Cerebellar cortex (tissue), 1 donor: ENCODE measurements around the gene EHBP1L1.

Source experiments
- DNase-seq: peaks from one replicate; pipeline ENCODE4 v3.0.0-alpha.2; 2015; ENCODE audit warnings: low spot score

Gene EHBP1L1

DNA sequence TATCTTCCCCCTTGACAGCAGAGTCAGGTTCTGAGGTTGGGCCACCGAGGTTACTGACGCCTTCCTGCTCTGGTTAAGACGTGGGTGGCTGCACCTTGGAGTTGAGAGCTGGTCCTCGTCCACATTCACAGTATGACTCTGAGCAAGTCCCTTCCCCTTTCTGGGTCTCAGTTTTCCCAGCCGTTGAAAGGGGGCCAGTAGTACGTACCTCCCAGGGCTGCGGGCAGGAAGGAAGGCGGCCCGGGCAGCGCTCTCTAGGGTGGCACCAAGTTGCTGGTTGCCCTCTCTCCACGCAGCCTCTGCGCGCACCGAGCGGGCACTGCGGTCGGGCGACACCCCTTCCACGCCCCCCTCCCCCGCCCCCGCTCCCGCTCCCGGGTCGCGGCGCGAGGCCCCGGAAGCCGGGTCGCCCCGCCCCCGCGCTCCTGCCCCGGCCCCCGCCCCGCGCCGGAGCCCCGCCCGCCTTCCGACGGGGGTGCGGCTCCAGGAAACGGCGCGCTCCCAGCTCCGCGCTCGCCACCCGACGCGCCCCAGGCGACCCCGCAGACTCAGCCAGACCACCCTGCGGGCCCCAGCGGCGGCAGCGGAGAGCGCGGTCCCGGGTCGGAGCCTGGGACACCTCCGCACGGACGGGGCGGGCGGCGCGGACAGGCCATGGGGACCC is at the start of gene EHBP1L1:
TSS of gene EHBP1L1 (plus strand) at position 486 of the 664 bp plus-strand sequence. CDS start 250 bp downstream, outside the sequence.
- no peak for DNase-seq

DNA sequence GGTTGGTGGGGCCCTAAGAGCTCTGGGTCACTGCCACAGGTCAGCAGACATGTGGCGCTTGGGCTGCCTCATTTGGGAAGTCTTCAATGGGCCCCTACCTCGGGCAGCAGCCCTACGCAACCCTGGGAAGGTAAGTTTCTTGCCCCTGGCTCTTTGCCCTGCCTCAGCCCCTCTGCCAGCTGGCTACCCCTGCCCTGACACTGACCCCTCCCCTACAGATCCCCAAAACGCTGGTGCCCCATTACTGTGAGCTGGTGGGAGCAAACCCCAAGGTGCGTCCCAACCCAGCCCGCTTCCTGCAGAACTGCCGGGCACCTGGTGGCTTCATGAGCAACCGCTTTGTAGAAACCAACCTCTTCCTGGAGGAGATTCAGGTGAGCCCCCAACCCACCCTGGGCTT is 49.1 kb upstream of the EHBP1L1 start:
- DNase-seq: no peak

GRCh38 chr11:65528819-65529350 is 47.0 kb upstream of the EHBP1L1 start:
- no peak for DNase-seq

- DNase-seq: no peak
Measured at GRCh38 chr11:65529475-65530156, 46.2 kb upstream of the EHBP1L1 start.

DNA sequence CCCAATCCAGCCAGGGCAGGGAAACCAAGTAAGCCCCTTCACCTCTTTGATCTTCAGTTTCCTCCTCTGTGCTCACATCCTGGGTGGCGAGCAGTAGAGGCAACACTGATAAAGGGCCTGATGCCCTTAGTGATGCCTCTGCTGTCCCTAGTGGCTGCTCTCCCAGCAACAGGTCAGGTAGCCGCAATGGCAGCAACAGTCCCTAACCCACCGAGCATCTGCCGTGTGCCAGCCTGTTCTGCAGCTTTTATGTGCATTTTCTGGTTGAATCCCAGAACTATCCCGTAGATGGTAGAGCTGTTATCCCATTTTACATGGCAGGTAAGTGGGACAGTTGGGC is 45.7 kb upstream of the EHBP1L1 start:
- DNase-seq: no peak

DNA sequence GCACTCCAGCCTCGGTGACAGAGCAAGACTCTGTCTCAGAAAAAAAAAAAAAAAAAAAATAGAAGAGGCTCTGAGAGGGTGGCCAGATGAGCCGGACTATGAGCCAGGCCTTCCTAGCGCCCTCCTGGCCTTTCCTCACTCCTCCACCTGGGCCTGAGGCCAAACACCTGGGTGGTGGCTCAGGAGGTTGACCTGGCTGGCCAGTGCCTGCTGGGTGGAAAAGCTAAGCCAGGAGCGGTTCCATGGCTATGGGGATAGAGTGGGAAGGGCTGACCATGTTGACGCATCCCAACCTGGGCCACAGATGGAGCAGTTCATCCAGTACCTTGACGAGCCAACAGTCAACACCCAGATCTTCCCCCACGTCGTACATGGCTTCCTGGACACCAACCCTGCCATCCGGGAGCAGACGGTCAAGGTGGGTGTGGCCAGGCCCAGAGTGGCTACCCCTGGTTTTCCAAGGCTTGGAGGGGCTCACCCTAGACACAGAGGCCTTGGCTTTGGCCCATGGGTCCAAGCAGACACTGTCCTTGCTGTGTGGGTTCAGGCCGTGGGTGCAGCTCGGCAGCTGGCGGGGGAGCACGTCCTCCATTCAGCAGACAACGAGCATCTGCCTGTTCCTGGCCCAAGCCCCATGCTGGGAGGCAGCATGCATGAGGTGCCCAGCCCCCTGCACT is 43.3 kb upstream of the EHBP1L1 start:
- DNase-seq: no peak

- DNase-seq: no peak
Measured at GRCh38 chr11:65535102-65535501, 40.8 kb upstream of the EHBP1L1 start.

- no peak for DNase-seq
Measured at GRCh38 chr11:65536412-65537295, 39.2 kb upstream of the EHBP1L1 start.

DNA sequence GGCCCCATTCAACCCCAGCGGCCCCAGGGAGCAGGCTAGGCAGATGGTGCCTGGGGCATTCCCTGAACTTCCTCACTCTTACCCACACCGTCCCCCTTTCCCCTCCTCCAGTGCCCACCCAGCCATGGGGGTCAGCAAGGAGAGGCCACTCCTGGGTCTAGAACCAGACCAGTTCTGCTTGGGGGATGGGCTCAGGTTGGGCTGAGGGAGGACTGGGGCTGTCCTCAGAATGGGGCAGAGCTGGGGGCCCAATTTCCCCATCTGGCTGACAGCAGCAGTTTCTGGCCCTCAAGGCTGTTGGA is 38.6 kb upstream of the EHBP1L1 start:
- DNase-seq: no peak

DNA sequence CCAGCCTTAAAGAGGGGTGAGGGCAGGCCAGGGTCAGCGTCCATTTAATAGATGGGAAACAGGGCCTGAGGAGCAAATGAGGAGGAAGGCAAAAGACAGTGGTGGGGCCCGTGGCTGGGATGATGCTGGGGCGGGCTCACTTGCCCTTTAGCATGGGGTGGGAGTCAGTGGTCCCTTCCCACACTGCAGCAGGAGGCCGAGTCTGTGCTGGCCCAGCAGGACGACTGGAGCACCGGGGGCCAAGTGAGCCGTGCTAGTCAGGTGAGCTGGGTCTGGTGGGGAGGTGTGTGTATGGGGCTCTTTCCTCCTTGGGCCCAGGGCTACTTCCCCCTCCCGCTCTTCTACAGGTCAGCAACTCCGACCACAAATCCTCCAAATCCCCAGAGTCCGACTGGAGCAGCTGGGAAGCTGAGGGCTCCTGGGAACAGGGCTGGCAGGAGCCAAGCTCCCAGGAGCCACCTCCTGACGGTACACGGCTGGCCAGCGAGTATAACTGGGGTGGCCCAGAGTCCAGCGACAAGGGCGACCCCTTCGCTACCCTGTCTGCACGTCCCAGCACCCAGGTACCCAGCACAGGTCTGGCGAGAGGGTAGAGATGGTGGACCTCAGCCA is 38.1 kb upstream of the EHBP1L1 start:
- no peak for DNase-seq

DNA sequence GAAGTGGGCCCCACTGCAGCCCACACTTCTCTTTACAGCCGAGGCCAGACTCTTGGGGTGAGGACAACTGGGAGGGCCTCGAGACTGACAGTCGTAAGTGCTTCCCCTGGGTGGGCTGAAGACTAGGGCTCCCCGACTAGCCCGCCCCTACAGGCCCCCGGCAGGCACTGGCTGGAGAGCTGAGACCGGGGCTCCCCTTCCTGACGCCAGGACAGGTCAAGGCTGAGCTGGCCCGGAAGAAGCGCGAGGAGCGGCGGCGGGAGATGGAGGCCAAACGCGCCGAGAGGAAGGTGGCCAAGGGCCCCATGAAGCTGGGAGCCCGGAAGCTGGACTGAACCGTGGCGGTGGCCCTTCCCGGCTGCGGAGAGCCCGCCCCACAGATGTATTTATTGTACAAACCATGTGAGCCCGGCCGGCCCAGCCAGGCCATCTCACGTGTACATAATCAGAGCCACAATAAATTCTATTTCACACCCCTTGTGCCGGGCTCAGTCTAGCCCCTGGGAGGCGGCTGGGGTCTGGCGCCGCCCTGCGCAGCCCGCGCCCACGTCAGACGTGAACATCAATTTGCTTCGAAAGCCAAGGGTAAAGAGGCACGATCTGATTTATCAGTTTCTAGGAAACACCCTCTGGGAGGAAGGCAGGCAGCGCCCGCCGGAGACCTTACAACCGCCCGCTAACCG is 37.5 kb upstream of the EHBP1L1 start:
- no peak for DNase-seq

DNA sequence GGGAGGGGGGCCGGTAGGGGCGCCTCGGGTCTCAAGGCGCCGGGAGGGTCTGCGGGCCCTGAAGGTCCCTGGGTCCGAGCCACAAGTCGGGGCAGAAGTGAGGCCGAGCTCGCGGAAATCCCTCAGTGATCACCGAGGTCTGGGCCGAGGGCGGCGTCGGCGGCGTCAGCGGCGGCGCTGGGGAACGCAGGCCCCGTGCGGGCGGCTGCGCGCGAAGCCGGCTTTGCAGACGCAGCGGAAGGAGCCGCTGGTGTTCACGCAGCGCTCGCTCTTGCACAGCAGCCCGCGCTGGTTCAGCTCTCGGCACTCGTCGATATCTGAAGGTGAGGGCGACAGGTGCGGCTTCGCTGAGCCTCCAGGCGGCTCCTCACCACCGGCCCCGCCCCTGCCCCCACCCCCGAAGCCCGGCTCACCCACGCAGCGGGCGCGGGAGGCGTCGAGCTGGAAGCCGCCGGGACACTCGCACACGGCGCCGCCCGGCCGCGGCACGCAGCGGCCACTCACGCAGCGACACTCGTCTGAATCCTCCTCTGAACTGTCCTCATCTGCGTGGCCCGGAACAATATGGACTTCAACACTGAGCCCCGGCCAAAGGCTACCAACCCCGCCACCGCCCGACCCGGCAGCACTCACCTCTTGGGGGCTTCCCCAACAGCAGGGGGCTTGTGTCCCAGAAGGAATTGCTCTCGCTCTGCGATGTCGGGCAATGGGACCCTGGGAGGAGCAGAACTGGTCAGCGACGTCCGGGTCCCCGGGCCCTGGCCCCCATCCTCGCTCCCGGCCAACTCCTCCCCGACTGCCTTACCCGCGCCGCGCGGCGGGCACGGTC is 36.7 kb upstream of the EHBP1L1 start:
- DNase-seq: no peak

DNA sequence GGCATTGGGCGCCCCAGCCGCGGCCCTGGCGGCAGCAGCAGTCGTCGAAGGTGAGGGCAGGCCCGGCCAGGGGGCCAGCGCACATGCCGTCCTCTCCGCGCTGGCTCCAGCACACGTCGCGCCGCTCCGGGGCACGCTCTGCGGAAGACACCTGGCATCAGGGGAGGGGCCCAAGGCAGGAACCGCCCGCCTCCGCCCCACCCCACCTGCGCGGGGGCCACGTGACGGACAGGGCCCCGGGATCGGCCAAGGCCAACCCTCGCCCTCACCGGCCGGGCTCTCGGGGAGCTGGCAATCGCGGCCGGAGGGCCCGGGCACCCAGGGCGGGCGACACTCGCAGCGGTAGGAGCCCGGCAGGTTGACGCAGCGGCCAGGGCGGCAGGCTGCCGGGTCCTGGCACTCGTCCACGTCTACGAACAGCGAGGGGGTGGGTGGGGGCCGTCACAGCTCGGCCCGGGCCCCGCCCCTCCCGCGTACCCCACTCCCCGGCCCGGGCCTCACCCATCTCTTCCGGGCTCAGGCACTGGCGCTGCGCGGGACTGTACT is 36.0 kb upstream of the EHBP1L1 start:
- DNase-seq: no peak

DNA sequence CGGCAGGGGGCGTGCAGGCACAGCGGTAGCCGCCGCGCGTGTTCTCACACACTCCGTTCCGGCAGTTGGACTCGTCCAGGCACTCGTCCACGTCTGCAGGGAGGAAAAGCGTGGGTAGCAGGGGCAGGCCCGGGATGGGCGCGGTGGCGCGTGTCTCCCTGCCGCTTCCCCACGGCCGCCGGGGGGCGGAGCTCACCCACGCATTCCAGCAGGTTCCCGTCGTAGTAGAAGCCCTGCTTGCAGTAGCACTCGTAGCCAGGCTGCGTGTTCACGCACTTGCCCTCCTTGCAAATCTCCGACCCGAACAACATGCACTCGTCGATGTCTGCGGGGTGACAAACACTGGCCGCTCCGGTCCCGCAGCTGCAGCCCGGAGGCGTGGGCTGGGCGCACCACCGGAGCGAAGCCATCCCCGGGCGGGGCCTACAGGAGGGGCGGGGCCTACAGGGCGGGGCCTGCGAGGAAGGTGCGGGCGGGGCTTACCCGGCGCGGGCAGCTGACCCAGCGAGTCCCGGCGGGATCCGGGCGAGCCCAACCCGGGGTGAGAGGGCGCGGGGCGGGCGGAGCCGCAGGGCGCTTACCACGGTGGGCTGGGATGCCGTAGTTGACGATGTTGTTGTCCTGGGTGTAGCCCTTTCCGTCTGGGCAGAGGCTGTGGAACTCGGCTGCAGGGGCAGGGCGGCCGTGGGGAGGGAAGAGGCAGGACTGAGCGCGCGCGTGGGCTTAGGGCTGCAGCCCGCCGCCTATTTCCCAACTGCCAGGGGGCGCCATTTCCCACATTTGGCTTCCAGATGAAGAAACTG is 35.4 kb upstream of the EHBP1L1 start:
- DNase-seq: peak; percentile 82

GRCh38 chr11:65541093-65541982 is 34.5 kb upstream of the EHBP1L1 start:
- DNase-seq: no peak

DNA sequence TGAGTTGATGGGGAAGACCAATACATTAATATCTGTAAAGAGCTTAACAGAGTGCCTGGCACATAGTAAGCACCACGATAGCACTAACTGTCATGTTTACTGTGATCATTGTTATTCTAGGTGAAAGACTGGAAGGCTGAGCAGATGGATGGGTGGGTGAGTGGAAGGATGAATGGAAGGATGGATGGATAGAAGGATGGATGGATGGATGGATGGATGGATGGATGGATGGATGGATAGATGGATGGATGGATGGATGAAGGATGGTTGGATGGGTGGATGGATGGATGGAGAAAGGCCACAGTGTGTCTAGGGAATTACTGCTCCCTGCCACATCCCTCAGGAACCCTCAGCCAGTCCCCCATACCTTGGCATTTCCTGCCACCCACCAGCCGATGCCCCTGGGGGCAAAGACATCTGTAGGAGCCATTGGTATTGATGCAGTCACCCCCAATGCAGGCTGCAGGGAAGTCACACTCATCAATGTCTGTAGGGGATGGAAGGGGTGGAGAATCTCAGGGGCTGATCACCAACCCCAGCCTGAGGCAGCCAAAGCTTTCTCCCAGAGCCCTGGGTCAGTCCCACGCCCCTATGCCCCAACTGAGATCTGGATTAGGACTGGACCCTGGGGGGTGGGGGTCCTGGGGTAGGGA is 33.0 kb upstream of the EHBP1L1 start:
- no peak for DNase-seq

DNA sequence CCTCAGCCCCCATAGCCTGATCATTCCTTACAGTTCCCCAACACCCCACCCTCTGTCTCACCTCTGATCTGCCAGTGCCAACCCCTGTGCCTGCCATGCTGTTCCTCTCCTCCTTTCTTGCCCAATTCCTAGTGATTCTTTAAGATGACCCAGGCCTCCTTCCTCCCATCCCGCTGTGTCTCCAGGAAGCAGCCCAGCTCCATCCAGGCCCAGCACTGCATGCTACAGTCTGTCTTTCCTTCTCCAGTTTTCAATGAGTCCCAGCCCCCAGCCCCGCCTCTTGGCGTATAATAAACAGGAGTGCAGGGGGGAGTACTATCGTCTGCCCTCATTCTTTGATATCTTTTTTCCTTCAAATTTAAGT is 30.0 kb upstream of the EHBP1L1 start:
- DNase-seq: no peak
